ENCODE data around the gene KNG1.

Gene KNG1

GRCh38 chr3:186790261-186790981 lies 73.3 kb downstream of the KNG1 start:
- peak; percentile 14 for DNase-seq

More at GRCh38 chr3:186790261-186790981, 73.3 kb downstream of the KNG1 start:
- H3K4me3 ChIP-seq (ENCODE audit: low read depth, low read length) = no peak overlapping the region
- peaks cover 97% of the 10 kb centered on the region for H3K36me3 ChIP-seq
- H3K4me1 ChIP-seq = peaks cover 14% of the 10 kb centered on the region
- no peaks in the 10 kb centered on the region; the same call in 1 of the 2 replicates for H3K27me3 ChIP-seq
- TF ChIP-seq, protein P1, sequence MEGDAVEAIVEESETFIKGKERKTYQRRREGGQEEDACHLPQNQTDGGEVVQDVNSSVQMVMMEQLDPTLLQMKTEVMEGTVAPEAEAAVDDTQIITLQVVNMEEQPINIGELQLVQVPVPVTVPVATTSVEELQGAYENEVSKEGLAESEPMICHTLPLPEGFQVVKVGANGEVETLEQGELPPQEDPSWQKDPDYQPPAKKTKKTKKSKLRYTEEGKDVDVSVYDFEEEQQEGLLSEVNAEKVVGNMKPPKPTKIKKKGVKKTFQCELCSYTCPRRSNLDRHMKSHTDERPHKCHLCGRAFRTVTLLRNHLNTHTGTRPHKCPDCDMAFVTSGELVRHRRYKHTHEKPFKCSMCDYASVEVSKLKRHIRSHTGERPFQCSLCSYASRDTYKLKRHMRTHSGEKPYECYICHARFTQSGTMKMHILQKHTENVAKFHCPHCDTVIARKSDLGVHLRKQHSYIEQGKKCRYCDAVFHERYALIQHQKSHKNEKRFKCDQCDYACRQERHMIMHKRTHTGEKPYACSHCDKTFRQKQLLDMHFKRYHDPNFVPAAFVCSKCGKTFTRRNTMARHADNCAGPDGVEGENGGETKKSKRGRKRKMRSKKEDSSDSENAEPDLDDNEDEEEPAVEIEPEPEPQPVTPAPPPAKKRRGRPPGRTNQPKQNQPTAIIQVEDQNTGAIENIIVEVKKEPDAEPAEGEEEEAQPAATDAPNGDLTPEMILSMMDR (IDR thresholded peaks at IDR 0.05; ENCODE audit: low read depth, low read length) = no peak
- no peaks in the 10 kb centered on the region for H3K9me3 ChIP-seq
